GM23248 (cell line): ENCODE data around the gene HDAC9. TPM values are rescaled to one million over a fixed set of nuclear protein-coding genes. Genes with fewer than 3 reads are reported as not detected.
A peak's percentile ranks its signal among the peaks of the same experiment; 100 is the strongest.

ENCODE experiments used
- DNase-seq: peaks from one replicate; pipeline ENCODE4 v3.0.0-alpha.2; 2015
- H2AFZ ChIP-seq: fragments of 200-600 bp; sonication (generic); 2 replicates; pipeline ENCODE4 v1.6.1; 2016; ENCODE audit warnings: antibody characterized with exemption
- H3F3A ChIP-seq: fragments of 200-600 bp; sonication (generic); 2 replicates; pipeline ENCODE4 v1.6.1; 2016; ENCODE audit warnings: mild to moderate bottlenecking, antibody characterized with exemption, mixed run types; ENCODE audit not compliant: insufficient read depth
- H3K27ac ChIP-seq: fragments of 200-600 bp; sonication (generic); 2 replicates; pipeline ENCODE4 v1.5.1; 2016; ENCODE audit warnings: mild to moderate bottlenecking
- H3K27me3 ChIP-seq: fragments of 200-600 bp; sonication (generic); replicated peaks from 2 replicates; pipeline ENCODE4 v1.6.1; 2016; ENCODE audit warnings: mild to moderate bottlenecking; ENCODE audit not compliant: insufficient read depth
- H3K36me3 ChIP-seq: fragments of 200-600 bp; sonication (generic); 2 replicates; pipeline ENCODE4 v1.6.1; 2016; ENCODE audit warnings: low read depth, mild to moderate bottlenecking
- H3K4me1 ChIP-seq: fragments of 200-600 bp; sonication (generic); 2 replicates; pipeline ENCODE4 v1.6.1; 2016; ENCODE audit warnings: mild to moderate bottlenecking; ENCODE audit not compliant: insufficient read depth
- H3K4me2 ChIP-seq: fragments of 200-600 bp; sonication (generic); one replicate; pipeline ENCODE4 v1.6.1; 2016; ENCODE audit warnings: mild to moderate bottlenecking; ENCODE audit not compliant: unreplicated experiment
- H3K4me3 ChIP-seq: fragments of 200-600 bp; sonication (generic); 2 replicates; pipeline ENCODE4 v1.5.1; 2016; ENCODE audit warnings: mild to moderate bottlenecking
- H3K79me2 ChIP-seq: fragments of 200-600 bp; sonication (generic); 2 replicates; pipeline ENCODE4 v1.6.1; 2016; ENCODE audit warnings: mild to moderate bottlenecking; ENCODE audit not compliant: insufficient read depth
- H3K9ac ChIP-seq: fragments of 200-600 bp; sonication (generic); 2 replicates; pipeline ENCODE4 v1.6.1; 2016; ENCODE audit warnings: mild to moderate bottlenecking
- H3K9me2 ChIP-seq: fragments of 200-600 bp; sonication (generic); 2 replicates; pipeline ENCODE4 v1.6.1; 2016; ENCODE audit warnings: mixed run types, mild to moderate bottlenecking, moderate library complexity; ENCODE audit not compliant: insufficient read depth
- H3K9me3 ChIP-seq: fragments of 200-600 bp; sonication (generic); one replicate; pipeline ENCODE4 v1.6.1; 2017; ENCODE audit warnings: low read depth
- H4K20me1 ChIP-seq: fragments of 200-600 bp; sonication (generic); 2 replicates; pipeline ENCODE4 v1.6.0; 2016; ENCODE audit not compliant: insufficient read depth
- EZH2 ChIP-seq: fragments of 200-600 bp; sonication (generic); IDR thresholded peaks from 2 replicates; pipeline ENCODE4 v1.6.1; 2018; ENCODE audit warnings: antibody characterized with exemption, mild to moderate bottlenecking; ENCODE audit not compliant: insufficient read depth, poor library complexity, severe bottlenecking
- EZH2phosphoT487 ChIP-seq: fragments of 200-600 bp; sonication (generic); IDR thresholded peaks from 2 replicates; pipeline ENCODE4 v1.6.1; 2018; ENCODE audit warnings: antibody characterized with exemption, moderate library complexity, mild to moderate bottlenecking, low read depth; ENCODE audit not compliant: insufficient read depth
- WGBS, 2 experiments: methylation state at CpG; one replicate each; pipeline ENCODE4 v1.1.6; 2015 to 2017; ENCODE audit warnings: low lambda C conversion rate in 2 of 2, low coverage in 1 of 2; ENCODE audit errors: missing lambda C conversion rate in 2 of 2; 5-methylcytosine and 5-hydroxymethylcytosine counted together
- in situ Hi-C: fragments of 300-500 bp; cut with MboI; formaldehyde crosslinking; loops from 2 replicates; pipeline ENCODE4 v1.15.0; 2020
- polyA plus RNA-seq: library from polyadenylated mRNA; unstranded; fragments of >200 nt; fragmentation: Nextera tagmentation; extraction: Ambion mirVana; gene quantifications from 2 replicates; pipeline ENCODE4 v1.2.1, GENCODE V29; 2016
- total RNA-seq: library from RNA; depleted of rRNA; stranded (reverse); fragments of >200 nt; shearing (Covaris generic); gene quantifications from 2 replicates; pipeline ENCODE4 v1.2.3, GENCODE V29; 2014

Gene HDAC9
- total and polyA plus RNA-seq, 2 experiments from 2014 or later, result 1.6 to 2.1 TPM

DNA sequence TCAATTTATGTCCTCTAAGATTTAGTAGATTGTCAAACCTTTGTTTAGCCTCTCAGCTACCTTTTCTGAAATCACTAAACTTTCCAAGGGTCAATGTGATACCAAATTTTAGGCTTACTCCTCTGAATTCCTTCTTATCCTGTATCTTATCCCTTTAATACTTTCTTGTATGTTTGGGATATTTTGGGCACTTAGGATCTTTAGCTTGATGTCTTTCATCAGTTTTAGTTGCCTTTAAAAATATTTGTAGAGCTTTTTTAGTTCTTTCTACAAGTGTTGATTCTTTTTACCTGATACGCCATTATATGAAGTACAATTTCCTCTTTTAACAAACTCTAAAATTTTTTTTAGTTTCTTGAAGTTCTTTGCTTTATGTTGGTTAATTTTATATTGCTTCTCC is 30.7 kb upstream of the HDAC9 start:
- Histone ChIP-seq H3K9ac (no peak overlapping the region), H3F3A (no peaks in the 10 kb centered on the region), H3K4me2 (no peak overlapping the region), H3K36me3 (no peaks in the 10 kb centered on the region), H3K9me2 (no peaks in the 10 kb centered on the region), H3K27me3 (no peaks in the 10 kb centered on the region), H3K9me3 (no peaks in the 10 kb centered on the region), H2AFZ (no peak overlapping the region), H3K4me3 (no peak overlapping the region), H3K79me2 (no peaks in the 10 kb centered on the region), H3K27ac (no peak overlapping the region), H4K20me1 (no peaks in the 10 kb centered on the region), H3K4me1 (peaks cover 4% of the 10 kb centered on the region; the same call in 1 of the 2 replicates)
- no peak for DNase-seq
- no peak for TF ChIP-seq EZH2phosphoT487
- TF ChIP-seq EZH2, result no peak
- in situ Hi-C loops, result no loop called here
- 91 to 94% methylated on average over 1 of the region's 1 CpG for WGBS, 2 experiments

DNA sequence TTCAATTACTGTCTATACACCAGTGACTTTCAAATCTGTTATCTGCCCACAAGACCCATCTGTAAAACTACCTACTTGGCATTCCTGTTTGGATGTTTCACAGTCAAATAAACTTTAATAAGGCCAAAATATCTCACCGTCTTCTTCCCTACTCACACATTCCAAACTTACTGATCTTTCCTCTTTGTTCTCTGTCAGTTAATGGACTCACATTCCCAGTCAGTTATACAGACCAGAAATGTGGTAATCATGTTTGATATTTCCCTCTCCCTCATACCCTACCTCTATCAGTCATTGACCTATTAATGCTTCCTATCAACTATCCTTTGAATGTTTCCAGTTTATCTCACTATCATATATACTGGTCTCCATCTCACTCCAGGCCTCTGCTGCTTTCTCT is 28.5 kb upstream of the HDAC9 start:
- no peak overlapping the region for H3K9ac ChIP-seq
- in situ Hi-C loops, result no loop called here
- no peak for DNase-seq
- H2AFZ ChIP-seq, result 0 out of 2 replicates have a peak overlapping the region, but pooled peaks have one; percentile 15
- TF ChIP-seq EZH2phosphoT487, result no peak
- TF ChIP-seq EZH2, result no peak
- H3K36me3 ChIP-seq, result no peaks in the 10 kb centered on the region
- no peaks in the 10 kb centered on the region for H4K20me1 ChIP-seq
- no peaks in the 10 kb centered on the region for H3K9me3 ChIP-seq
- peaks cover 4% of the 10 kb centered on the region; the same call in 1 of the 2 replicates for H3K4me1 ChIP-seq
- H3K4me3 ChIP-seq, result no peak overlapping the region
- H3F3A ChIP-seq, result no peaks in the 10 kb centered on the region
- H3K79me2 ChIP-seq, result no peaks in the 10 kb centered on the region
- no peak overlapping the region for H3K4me2 ChIP-seq
- no peaks in the 10 kb centered on the region for H3K9me2 ChIP-seq
- WGBS, 2 experiments, result 32 to 48% methylated on average over 1 of the region's 1 CpG
- no peak overlapping the region for H3K27ac ChIP-seq
- H3K27me3 ChIP-seq, result no peaks in the 10 kb centered on the region

DNA sequence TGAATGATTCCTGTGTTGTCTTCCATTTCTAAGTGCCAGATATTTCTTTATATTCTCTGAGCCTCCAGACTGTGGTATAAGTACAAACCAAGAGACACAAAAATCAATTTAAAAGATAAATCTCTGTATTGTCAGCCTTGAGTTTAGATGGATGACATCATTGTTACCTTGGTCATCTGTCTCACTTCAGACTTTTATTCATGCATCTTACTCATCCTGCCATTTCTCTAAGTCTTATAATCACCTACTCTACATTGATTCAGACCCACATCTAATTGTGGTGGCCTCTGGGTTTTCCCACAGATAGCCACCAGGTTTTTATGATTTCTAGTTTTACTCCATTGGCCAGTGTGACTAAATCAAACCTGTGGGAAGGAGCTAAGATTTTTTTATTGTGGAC is 26.8 kb upstream of the HDAC9 start:
- no peak overlapping the region for H3K4me2 ChIP-seq
- in situ Hi-C loops, result no loop called here
- H3K4me3 ChIP-seq, result no peak overlapping the region
- H3K36me3 ChIP-seq, result no peaks in the 10 kb centered on the region
- TF ChIP-seq EZH2 (no peak), EZH2phosphoT487 (no peak)
- peaks cover 4% of the 10 kb centered on the region; the same call in 1 of the 2 replicates for H3K4me1 ChIP-seq
- no peaks in the 10 kb centered on the region for H3K9me2 ChIP-seq
- H2AFZ ChIP-seq, result no peak overlapping the region
- H3K9ac ChIP-seq, result no peak overlapping the region
- no peaks in the 10 kb centered on the region for H4K20me1 ChIP-seq
- no peaks in the 10 kb centered on the region for H3F3A ChIP-seq
- no peaks in the 10 kb centered on the region for H3K79me2 ChIP-seq
- DNase-seq, result no peak
- H3K9me3 ChIP-seq, result no peaks in the 10 kb centered on the region
- H3K27me3 ChIP-seq, result no peaks in the 10 kb centered on the region
- H3K27ac ChIP-seq, result no peak overlapping the region

DNA sequence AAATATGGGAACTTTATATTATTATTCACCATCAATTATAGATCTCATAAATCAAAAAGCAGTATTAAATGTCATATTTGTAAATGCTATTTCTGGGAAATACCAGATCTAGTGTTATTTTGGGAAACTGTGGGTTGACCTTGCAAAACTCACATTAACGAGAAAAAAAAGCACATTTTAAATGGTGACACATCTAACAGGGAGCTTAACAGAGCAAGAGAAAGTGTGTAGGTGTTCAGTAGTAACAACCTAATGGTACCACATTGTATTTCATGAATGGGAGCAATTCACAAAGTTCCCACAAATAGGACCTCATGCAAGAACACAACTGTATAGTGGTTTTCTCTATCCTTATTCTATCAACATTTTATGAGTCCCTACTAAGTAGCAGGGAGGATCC is 26.2 kb upstream of the HDAC9 start:
- Histone ChIP-seq H3K9me3 (no peaks in the 10 kb centered on the region), H3K4me3 (no peak overlapping the region), H3K27ac (no peak overlapping the region), H4K20me1 (no peaks in the 10 kb centered on the region), H3K79me2 (no peaks in the 10 kb centered on the region), H3K4me2 (no peak overlapping the region), H3K4me1 (peaks cover 4% of the 10 kb centered on the region; the same call in 1 of the 2 replicates), H3K36me3 (no peaks in the 10 kb centered on the region), H2AFZ (no peak overlapping the region), H3K27me3 (no peaks in the 10 kb centered on the region), H3F3A (no peaks in the 10 kb centered on the region), H3K9me2 (no peaks in the 10 kb centered on the region), H3K9ac (no peak overlapping the region)
- DNase-seq, result peak; percentile 13
- WGBS, 2 experiments, result 67 to 72% methylated on average over 1 of the region's 1 CpG
- no peak for TF ChIP-seq EZH2
- no peak for TF ChIP-seq EZH2phosphoT487
- in situ Hi-C loops, result no loop called here

- no peak for DNase-seq
- no peaks in the 10 kb centered on the region for H3K9me2 ChIP-seq
- H3F3A ChIP-seq, result no peaks in the 10 kb centered on the region
- H3K9me3 ChIP-seq, result no peaks in the 10 kb centered on the region
- H2AFZ ChIP-seq, result no peak overlapping the region
- H3K9ac ChIP-seq, result no peak overlapping the region
- H4K20me1 ChIP-seq, result no peaks in the 10 kb centered on the region
- TF ChIP-seq EZH2 (no peak), EZH2phosphoT487 (no peak)
- in situ Hi-C loops, result no loop called here
- no peaks in the 10 kb centered on the region for H3K79me2 ChIP-seq
- no peak overlapping the region for H3K4me3 ChIP-seq
- H3K27me3 ChIP-seq, result no peaks in the 10 kb centered on the region
- peaks cover 4% of the 10 kb centered on the region; the same call in 1 of the 2 replicates for H3K4me1 ChIP-seq
- no peaks in the 10 kb centered on the region for H3K36me3 ChIP-seq
- no peak overlapping the region for H3K4me2 ChIP-seq
- H3K27ac ChIP-seq, result no peak overlapping the region
Measured at GRCh38 chr7:18471476-18472160, 23.9 kb upstream of the HDAC9 start.
